GM23338 (cell line): ENCODE results near the gene CLDN2. TPM values are rescaled to one million over a fixed set of nuclear protein-coding genes. Genes with fewer than 3 reads are reported as not detected.

Experiments used
- ATAC-seq: fragments of 200-7000 bp; cut with Tn5 transposase; 3 replicates; pipeline ENCODE4 v1.9.1; 2020
- DNase-seq: peaks from one replicate; pipeline ENCODE4 v3.0.0-alpha.2; 2015; ENCODE audit warnings: low spot score
- H2AFZ ChIP-seq: fragments of 200-600 bp; sonication (generic); 2 replicates; pipeline ENCODE4 v1.8.0; 2016; ENCODE audit warnings: antibody characterized with exemption, mild to moderate bottlenecking, moderate library complexity
- H3F3A ChIP-seq: fragments of 200-600 bp; sonication (generic); replicated peaks from 2 replicates; pipeline ENCODE4 v1.8.0; 2017; ENCODE audit warnings: antibody characterized with exemption, mixed run types, low read depth
- H3K27ac ChIP-seq: fragments of 200-600 bp; sonication (generic); 2 replicates; pipeline ENCODE4 v1.6.1; 2016; ENCODE audit warnings: low read depth
- H3K27me3 ChIP-seq: fragments of 200-600 bp; sonication (generic); 2 replicates; pipeline ENCODE4 v1.8.0; 2016; ENCODE audit warnings: mild to moderate bottlenecking, mixed run types, moderate library complexity; ENCODE audit not compliant: insufficient read depth
- H3K36me3 ChIP-seq: fragments of 200-600 bp; sonication (generic); 2 replicates; pipeline ENCODE4 v1.8.0; 2016; ENCODE audit warnings: mild to moderate bottlenecking; ENCODE audit not compliant: insufficient read depth
- H3K4me1 ChIP-seq: fragments of 200-600 bp; sonication (generic); 2 replicates; pipeline ENCODE4 v1.8.0; 2016; ENCODE audit warnings: mild to moderate bottlenecking, moderate library complexity; ENCODE audit not compliant: insufficient read depth
- H3K4me2 ChIP-seq: fragments of 200-600 bp; sonication (generic); 2 replicates; pipeline ENCODE4 v1.7.1; 2017; ENCODE audit warnings: mixed run types
- H3K4me3 ChIP-seq: fragments of 200-600 bp; sonication (generic); 2 replicates; pipeline ENCODE4 v1.6.1; 2016; ENCODE audit warnings: mixed run types
- H3K79me2 ChIP-seq: fragments of 200-600 bp; sonication (generic); replicated peaks from 2 replicates; pipeline ENCODE4 v1.8.0; 2017; ENCODE audit warnings: mild to moderate bottlenecking; ENCODE audit not compliant: insufficient read depth
- H3K9me2 ChIP-seq: fragments of 200-600 bp; sonication (generic); 2 replicates; pipeline ENCODE4 v1.8.0; 2017; ENCODE audit not compliant: insufficient read depth
- H4K20me1 ChIP-seq: fragments of 200-600 bp; sonication (generic); replicated peaks from 2 replicates; pipeline ENCODE4 v1.8.0; 2017; ENCODE audit warnings: mild to moderate bottlenecking; ENCODE audit not compliant: insufficient read depth
- H3K27ac Mint-ChIP-seq: 2 replicates; pipeline ENCODE4 v1.8.0; 2020; ENCODE audit warnings: inconsistent platforms, mild to moderate bottlenecking, moderate library complexity, mixed read lengths
- H3K27me3 Mint-ChIP-seq: 3 replicates; pipeline ENCODE4 v1.8.0; 2022; ENCODE audit warnings: low read depth, mild to moderate bottlenecking, moderate library complexity, mixed read lengths, inconsistent platforms; ENCODE audit not compliant: insufficient read depth, poor library complexity
- H3K36me3 Mint-ChIP-seq: 3 replicates; pipeline ENCODE4 v1.8.0; 2021; ENCODE audit warnings: low read depth, mild to moderate bottlenecking, inconsistent platforms, moderate library complexity, mixed read lengths
- H3K4me1 Mint-ChIP-seq: 3 replicates; pipeline ENCODE4 v1.8.0; 2020; ENCODE audit warnings: mild to moderate bottlenecking, inconsistent platforms, mixed read lengths
- H3K4me3 Mint-ChIP-seq: 3 replicates; pipeline ENCODE4 v1.8.0; 2021; ENCODE audit warnings: moderate library complexity, mild to moderate bottlenecking, inconsistent platforms, mixed read lengths
- H3K9me3 Mint-ChIP-seq: 3 replicates; pipeline ENCODE4 v1.8.0; 2020; ENCODE audit warnings: moderate library complexity, mild to moderate bottlenecking, inconsistent platforms, mixed read lengths
- CREB1 ChIP-seq: fragments of 250-450 bp; sonication (Bioruptor Pico); IDR thresholded peaks from 2 replicates; pipeline ENCODE4 v1.5.0; 2020; ENCODE audit warnings: low read depth, mild to moderate bottlenecking, moderate library complexity
- EZH2 ChIP-seq: fragments of 200-600 bp; sonication (generic); IDR thresholded peaks from one replicate; pipeline ENCODE4 v1.8.0; 2017; ENCODE audit warnings: antibody characterized with exemption, mild to moderate bottlenecking, low read depth; ENCODE audit not compliant: unreplicated experiment
- JUNB ChIP-seq: IDR thresholded peaks from one replicate; pipeline ENCODE4 v1.6.1; 2016; ENCODE audit warnings: antibody characterized with exemption; ENCODE audit not compliant: unreplicated experiment
- NANOG ChIP-seq: IDR thresholded peaks from 2 replicates; pipeline ENCODE4 v1.6.1; 2016; ENCODE audit warnings: antibody characterized with exemption, borderline replicate concordance
- POLR2AphosphoS5 ChIP-seq: IDR thresholded peaks from 2 replicates; pipeline ENCODE4 v1.6.1; 2016; ENCODE audit warnings: antibody characterized with exemption, low read depth
- REST ChIP-seq: IDR thresholded peaks from one replicate; pipeline ENCODE4 v1.6.1; 2018; ENCODE audit warnings: antibody characterized with exemption; ENCODE audit not compliant: unreplicated experiment
- STAT1 ChIP-seq: IDR thresholded peaks from one replicate; pipeline ENCODE4 v1.6.1; 2016; ENCODE audit warnings: antibody characterized with exemption; ENCODE audit not compliant: unreplicated experiment
- ZNF114 ChIP-seq: fragments of 250-450 bp; sonication (Bioruptor Pico); IDR thresholded peaks from 2 replicates; pipeline ENCODE4 v1.5.0; 2020; ENCODE audit warnings: mild to moderate bottlenecking, moderate library complexity
- ZNF331 ChIP-seq: fragments of 250-450 bp; sonication (Bioruptor Pico); IDR thresholded peaks from 2 replicates; pipeline ENCODE4 v1.5.0; 2020; ENCODE audit warnings: low read depth, mild to moderate bottlenecking, moderate library complexity
- ZNF462 ChIP-seq: fragments of 250-450 bp; sonication (Bioruptor Pico); IDR thresholded peaks from 2 replicates; pipeline ENCODE4 v1.5.0; 2020; ENCODE audit warnings: mild to moderate bottlenecking, moderate library complexity
- polyA plus RNA-seq: library from polyadenylated mRNA; unstranded; fragments of >200 nt; fragmentation: Nextera tagmentation; extraction: Ambion mirVana; gene quantifications from 2 replicates; pipeline ENCODE4 v1.2.1, GENCODE V29; 2016
- total RNA-seq: library from RNA; depleted of rRNA; stranded (reverse); fragments of >200 nt; shearing (Covaris generic); gene quantifications from 2 replicates; pipeline ENCODE4 v1.2.3, GENCODE V29; 2014

The CLDN2 gene
- total and polyA plus RNA-seq, 2 experiments from 2014 or later: not detected

- no peak overlapping the region for H3K27ac Mint-ChIP-seq
- Histone ChIP-seq H3K4me2 (no peak overlapping the region), H3K36me3 (no peaks in the 10 kb centered on the region), H3K4me1 (no peaks in the 10 kb centered on the region), H2AFZ (no peak overlapping the region), H3K27ac (no peak overlapping the region), H4K20me1 (no peaks in the 10 kb centered on the region), H3F3A (no peaks in the 10 kb centered on the region), H3K27me3 (no peaks in the 10 kb centered on the region), H3K4me3 (no peak overlapping the region), H3K79me2 (no peaks in the 10 kb centered on the region), H3K9me2 (no peaks in the 10 kb centered on the region)
- no peak overlapping the region for H3K4me3 Mint-ChIP-seq
- TF ChIP-seq ZNF331 (CRISPR knock-in tag) (no peak), NANOG (no peak), ZNF462 (CRISPR knock-in tag) (no peak), JUNB (no peak), ZNF114 (CRISPR knock-in tag) (no peak), REST (no peak), STAT1 (no peak), CREB1 (CRISPR knock-in tag) (no peak), EZH2 (no peak), POLR2AphosphoS5 (no peak)
- H3K9me3 Mint-ChIP-seq: no peaks in the 10 kb centered on the region
- no peak for ATAC-seq
- no peaks in the 10 kb centered on the region for H3K36me3 Mint-ChIP-seq
- no peaks in the 10 kb centered on the region for H3K27me3 Mint-ChIP-seq
- H3K4me1 Mint-ChIP-seq: no peaks in the 10 kb centered on the region
- DNase-seq: no peak
These were observed 31.9 kb downstream of the CLDN2 start for GRCh38 chrX:106952089-106952488.
